Fibroblast of pulmonary artery (primary cell): ENCODE data around the gene PPP1R37.

ENCODE experiments used
- DNase-seq: peaks from one replicate; pipeline ENCODE4 v3.0.0-alpha.2; 2010; ENCODE audit warnings: low read depth
- H3K4me3 ChIP-seq: replicated peaks from 2 replicates; pipeline ENCODE4 v1.5.1; 2011; ENCODE audit warnings: low read depth, mild to moderate bottlenecking, control low read depth, low read length, moderate library complexity
- CTCF ChIP-seq: IDR thresholded peaks from 2 replicates; pipeline ENCODE4 v1.5.1; 2011; ENCODE audit warnings: mild to moderate bottlenecking, control low read depth, low read length, inconsistent platforms; ENCODE audit errors: missing control alignments

PPP1R37 gene

GRCh38 chr19:45152504-45153338, 59.7 kb downstream of the PPP1R37 start:
- no peak overlapping the region for H3K4me3 ChIP-seq
- DNase-seq = peak; percentile 54
- TF ChIP-seq CTCF = no peak

- DNase-seq = peak; percentile 33
- TF ChIP-seq CTCF = no peak
- no peak overlapping the region for H3K4me3 ChIP-seq
Measured at GRCh38 chr19:45153339-45154063, 60.5 kb downstream of the PPP1R37 start.

- DNase-seq = peak; percentile 85
Measured at GRCh38 chr19:45154064-45154827, 61.3 kb downstream of the PPP1R37 start.

GRCh38 chr19:45156011-45156630, 63.1 kb downstream of the PPP1R37 start:
- DNase-seq = no peak
- TF ChIP-seq CTCF = no peak
- H3K4me3 ChIP-seq = no peak overlapping the region

More at GRCh38 chr19:45154064-45154827, 61.3 kb downstream of the PPP1R37 start:
- no peak for TF ChIP-seq CTCF
- H3K4me3 ChIP-seq = no peak overlapping the region

GRCh38 chr19:45156751-45157150, 63.8 kb downstream of the PPP1R37 start:
- no peak overlapping the region for H3K4me3 ChIP-seq
- no peak for TF ChIP-seq CTCF
- DNase-seq = no peak

GRCh38 chr19:45158503-45159209, 65.7 kb downstream of the PPP1R37 start:
- DNase-seq = no peak
- no peak for TF ChIP-seq CTCF
- no peak overlapping the region for H3K4me3 ChIP-seq
